ENCODE results near the gene ARRB1.
"Not testable (repeated sequence)": the region's sequence is repeated elsewhere in the genome, so short reads cannot be mapped to it uniquely, and the experiment has no call there.

ARRB1 gene

GRCh38 chr11:75371949-75372876 is 20.8 kb upstream of the ARRB1 start:
- DNase-seq: no peak

- no peak for DNase-seq
Measured at GRCh38 chr11:75369560-75370255, 18.2 kb upstream of the ARRB1 start.

- DNase-seq: not testable (repeated sequence)
Measured at GRCh38 chr11:75366826-75367225, 15.4 kb upstream of the ARRB1 start.

- peak; percentile 42 for DNase-seq
Measured at GRCh38 chr11:75365711-75366181, 14.3 kb upstream of the ARRB1 start.

- DNase-seq: not testable (repeated sequence)
Measured at GRCh38 chr11:75362285-75362684, 10.8 kb upstream of the ARRB1 start.

- no peak for DNase-seq
Measured at GRCh38 chr11:75356613-75357012, 5.2 kb upstream of the ARRB1 start.

GRCh38 chr11:75355051-75355450 is 3.6 kb upstream of the ARRB1 start:
- DNase-seq: no peak

- DNase-seq: no peak
Measured at GRCh38 chr11:75352588-75353206, 1.2 kb upstream of the ARRB1 start.

GRCh38 chr11:75351791-75352587 is 528 bp upstream of the ARRB1 start:
- peak; percentile 38 for DNase-seq

GRCh38 chr11:75350743-75351540 is 519 bp downstream of the ARRB1 start:
- no peak for DNase-seq

GRCh38 chr11:75350122-75350742 is 1.2 kb downstream of the ARRB1 start:
- DNase-seq: no peak

- DNase-seq: no peak
Measured at GRCh38 chr11:75349521-75350116, 1.8 kb downstream of the ARRB1 start.

GRCh38 chr11:75347781-75348566 is 3.5 kb downstream of the ARRB1 start:
- DNase-seq: peak; percentile 91

- no peak for DNase-seq
Measured at GRCh38 chr11:75346912-75347647, 4.4 kb downstream of the ARRB1 start.

- DNase-seq: no peak
Measured at GRCh38 chr11:75346296-75346695, 5.2 kb downstream of the ARRB1 start.

- no peak for DNase-seq
Measured at GRCh38 chr11:75345455-75346160, 5.9 kb downstream of the ARRB1 start.

- DNase-seq: no peak
Measured at GRCh38 chr11:75344761-75345454, 6.6 kb downstream of the ARRB1 start.

- no peak for DNase-seq
Measured at GRCh38 chr11:75344186-75344585, 7.3 kb downstream of the ARRB1 start.

All from fibroblast of skin of right quadriceps (primary cell).